Measurements from ENCODE around the gene SORCS2. TPM values are rescaled to one million over a fixed set of nuclear protein-coding genes. Genes with fewer than 3 reads are reported as not detected.

Gene SORCS2
- total and polyA plus RNA-seq, 2 of the 4 experiments (the other 2 are of a cell fraction): 0.36 to 0.62 TPM

- no peaks in the 10 kb centered on the region for H3K79me1 ChIP-seq (ENCODE audit: low read depth in 1 of 2, low read length in 2 of 2)
- ChIA-PET POLR2A (ENCODE audit: unreplicated experiment) (no interaction called here), CTCF (no interaction called here)
- H3K9me1 ChIP-seq (ENCODE audit: insufficient read depth, low read length): no peaks in the 10 kb centered on the region
- in situ Hi-C loops (cut with MboI; ENCODE audit: low sequenced_read_pairs) (no loop called here), intact Hi-C loops (cut with micrococcal nuclease) (no loop called here), dilution Hi-C loops (cut with HindIII; ENCODE audit: low sequenced_read_pairs, unreplicated experiment) (no loop called here)
- no peak overlapping the region for H2AFZ ChIP-seq (replicated peaks; ENCODE audit: low read length, poor library complexity)
- no peak overlapping the region for H2AK5ac ChIP-seq (ENCODE audit: low read depth, low read length)
- H3K4me2 ChIP-seq (ENCODE audit: low read depth, low read length): no peak overlapping the region
- H2BK5ac ChIP-seq (ENCODE audit: low read depth, low read length, poor library complexity, severe bottlenecking): no peak overlapping the region
- DNase-seq (no peak), ATAC-seq (ENCODE audit: low read depth) (no peak)
- no peak overlapping the region for H3K4ac ChIP-seq (ENCODE audit: low read depth, low read length)
- 79% methylated on average over 7 of the region's 11 CpGs; no CpG with 5 or more reads in 1 of the 2 experiments for WGBS, 2 experiments (ENCODE audit: extremely low coverage in 2 of 2, insufficient read length in 1 of 2)
- no peak overlapping the region for H2BK15ac ChIP-seq (ENCODE audit: low read depth, low read length)
- no peak overlapping the region for H3K23ac ChIP-seq (ENCODE audit: low read depth, low read length)
- no peaks in the 10 kb centered on the region for H3K9me3 ChIP-seq (ENCODE audit: control insufficient read depth, insufficient read depth, low read length)
- H4K5ac ChIP-seq (ENCODE audit: low read depth, low read length): no peak overlapping the region
- H2BK20ac ChIP-seq (ENCODE audit: low read depth, low read length): no peak overlapping the region
- H2AK9ac ChIP-seq (replicated peaks; ENCODE audit: low read depth, low read length, poor library complexity): no peak overlapping the region
- no peak overlapping the region for H3K56ac ChIP-seq (ENCODE audit: extremely low read depth, insufficient read depth, low read length)
- no peak overlapping the region for H2BK120ac ChIP-seq (ENCODE audit: low read depth, low read length)
- H4K8ac ChIP-seq (ENCODE audit: low read depth in 2 of 2, low read length in 2 of 2): no peak overlapping the region
- no peak overlapping the region for H3K4me3 ChIP-seq (ENCODE audit: insufficient read depth, low read depth, low read length)
- no peaks in the 10 kb centered on the region for H4K20me1 ChIP-seq (ENCODE audit: insufficient read depth, low read length)
- H3K9ac ChIP-seq (ENCODE audit: low read depth, low read length): no peak overlapping the region
- no peak overlapping the region for H3K27ac ChIP-seq (ENCODE audit: insufficient read depth, low read length)
- H3K36me3 ChIP-seq (ENCODE audit: control insufficient read depth, insufficient read depth, low read length): no peaks in the 10 kb centered on the region
- no peak for TF ChIP-seq CHD1 (IDR thresholded peaks at IDR 0.05; ENCODE audit: low read depth, low read length)
- no peak for TF ChIP-seq MAZ (IDR thresholded peaks at IDR 0.05; ENCODE audit: borderline replicate concordance, low read depth, low read length)
- H3K18ac ChIP-seq (ENCODE audit: low read depth, low read length): no peak overlapping the region
- no TSS peak for BruUV-seq (replicated peaks)
- H3K14ac ChIP-seq (replicated peaks; ENCODE audit: low read depth, low read length): no peak overlapping the region
- no peak overlapping the region for H4K91ac ChIP-seq (ENCODE audit: insufficient read depth, low read depth, low read length)
- peaks cover 6% of the 10 kb centered on the region for H3K4me1 ChIP-seq (ENCODE audit: control insufficient read depth, insufficient read depth, low read length)
- H3K27me3 ChIP-seq (ENCODE audit: control insufficient read depth, insufficient read depth, low read length): peaks cover 2% of the 10 kb centered on the region
These were observed 139.3 kb downstream of the SORCS2 start for GRCh38 chr4:7331682-7332000.
